Trophoblast cell (in vitro differentiated cells and primary cell): ENCODE results near the gene MPZL1.

Experiments used
- DNase-seq, 2 donors: peaks; one replicate each; pipeline ENCODE4 v3.0.0-alpha.2; 2016
- H2AFZ ChIP-seq: 2 replicates; pipeline ENCODE4 v1.6.1; 2013; ENCODE audit warnings: low read length, moderate library complexity, mild to moderate bottlenecking; ENCODE audit not compliant: insufficient read depth, poor library complexity
- H2AK5ac ChIP-seq: 2 replicates; pipeline ENCODE4 v1.6.1; 2013; ENCODE audit warnings: mild to moderate bottlenecking, low read length
- H2BK120ac ChIP-seq: 2 replicates; pipeline ENCODE4 v1.6.1; 2013; ENCODE audit warnings: low read length, mild to moderate bottlenecking, moderate library complexity; ENCODE audit not compliant: insufficient read depth, poor library complexity
- H2BK12ac ChIP-seq: 2 replicates; pipeline ENCODE4 v1.6.1; 2013; ENCODE audit warnings: mild to moderate bottlenecking, low read length, moderate library complexity
- H2BK5ac ChIP-seq: 2 replicates; pipeline ENCODE4 v1.6.1; 2013; ENCODE audit warnings: low read length, low read depth, moderate library complexity, mild to moderate bottlenecking; ENCODE audit not compliant: poor library complexity
- H3K14ac ChIP-seq: 2 replicates; pipeline ENCODE4 v1.6.1; 2013; ENCODE audit warnings: mild to moderate bottlenecking, low read length
- H3K18ac ChIP-seq: 2 replicates; pipeline ENCODE4 v1.6.1; 2013; ENCODE audit warnings: mild to moderate bottlenecking, low read length
- H3K23ac ChIP-seq: 2 replicates; pipeline ENCODE4 v1.6.1; 2013; ENCODE audit warnings: low read length
- H3K27ac ChIP-seq: 2 replicates; pipeline ENCODE4 v1.5.1; 2013; ENCODE audit warnings: low read depth, mild to moderate bottlenecking, inconsistent platforms, low read length, moderate library complexity
- H3K27me3 ChIP-seq: 2 replicates; pipeline ENCODE4 v1.6.1; 2013; ENCODE audit warnings: inconsistent platforms, mild to moderate bottlenecking, low read length, moderate library complexity; ENCODE audit not compliant: insufficient read depth
- H3K36me3 ChIP-seq, 2 experiments: 1 replicate in 1 of 2; 2 replicates in 1 of 2; pipeline ENCODE4 v1.6.1; 2013; ENCODE audit warnings: low read length in 2 of 2, mild to moderate bottlenecking in 2 of 2, moderate library complexity in 1 of 2; ENCODE audit not compliant: insufficient read depth in 2 of 2, control insufficient read depth in 1 of 2
- H3K4ac ChIP-seq: 2 replicates; pipeline ENCODE4 v1.6.1; 2013; ENCODE audit warnings: low read depth, mild to moderate bottlenecking, low read length, moderate library complexity
- H3K4me1 ChIP-seq, 2 experiments: 1 replicate in 1 of 2; 2 replicates in 1 of 2; pipeline ENCODE4 v1.6.1; 2013; ENCODE audit warnings: low read length in 2 of 2, mild to moderate bottlenecking in 2 of 2, moderate library complexity in 1 of 2; ENCODE audit not compliant: insufficient read depth in 2 of 2, control insufficient read depth in 1 of 2
- H3K4me2 ChIP-seq: 2 replicates; pipeline ENCODE4 v1.6.1; 2013; ENCODE audit warnings: inconsistent platforms, mild to moderate bottlenecking, low read length, moderate library complexity
- H3K4me3 ChIP-seq: 2 replicates; pipeline ENCODE4 v1.5.1; 2013; ENCODE audit warnings: mild to moderate bottlenecking, low read depth, low read length, inconsistent platforms
- H3K79me1 ChIP-seq: one replicate; pipeline ENCODE4 v1.6.1; 2013; ENCODE audit warnings: low read length
- H3K79me2 ChIP-seq: 2 replicates; pipeline ENCODE4 v1.6.1; 2013; ENCODE audit warnings: low read length, mild to moderate bottlenecking; ENCODE audit not compliant: control insufficient read depth, insufficient read depth, poor library complexity
- H3K9ac ChIP-seq: 2 replicates; pipeline ENCODE4 v1.6.1; 2013; ENCODE audit warnings: mild to moderate bottlenecking, low read length
- H3K9me3 ChIP-seq: 2 replicates; pipeline ENCODE4 v1.6.1; 2013; ENCODE audit warnings: low read depth, mild to moderate bottlenecking, control low read depth, inconsistent platforms, low read length; ENCODE audit not compliant: insufficient read depth
- H4K12ac ChIP-seq: 2 replicates; pipeline ENCODE4 v1.6.1; 2013; ENCODE audit warnings: low read depth, mild to moderate bottlenecking, low read length, moderate library complexity
- H4K8ac ChIP-seq: 2 replicates; pipeline ENCODE4 v1.6.1; 2013; ENCODE audit warnings: low read depth, mild to moderate bottlenecking, low read length, moderate library complexity
- H4K91ac ChIP-seq: one replicate; pipeline ENCODE4 v1.6.1; 2013; ENCODE audit warnings: low read depth, mild to moderate bottlenecking, low read length, moderate library complexity
- WGBS: extraction: QIAGEN DNeasy Blood & Tissue Kit; methylation state at CpG from one replicate; pipeline ENCODE4 v1.1.7; 2013; ENCODE audit warnings: missing lambda C conversion rate; ENCODE audit not compliant: insufficient read length, insufficient coverage; ENCODE audit errors: extremely low coverage; 5-methylcytosine and 5-hydroxymethylcytosine counted together

The MPZL1 gene

GRCh38 chr1:167833904-167834303, 112.1 kb downstream of the MPZL1 start:
- Histone ChIP-seq H3K36me3 (no peaks in the 10 kb centered on the region), H3K18ac (no peak overlapping the region), H3K4ac (no peak overlapping the region), H3K9ac (no peak overlapping the region), H3K23ac (no peak overlapping the region), H2AFZ (no peak overlapping the region), H3K79me1 (peaks cover 10% of the 10 kb centered on the region), H2BK5ac (no peak overlapping the region), H2BK12ac (peak overlapping the region; percentile 24), H4K12ac (no peak overlapping the region), H4K91ac (no peak overlapping the region), H3K4me1 (peaks cover 2 to 8% of the 10 kb centered on the region in 2 experiments), H4K8ac (no peak overlapping the region), H2AK5ac (no peak overlapping the region), H3K27me3 (no peaks in the 10 kb centered on the region), H3K9me3 (no peaks in the 10 kb centered on the region), H3K79me2 (no peaks in the 10 kb centered on the region), H2BK120ac (no peak overlapping the region), H3K4me2 (no peak overlapping the region), H3K27ac (no peak overlapping the region), H3K4me3 (no peak overlapping the region), H3K14ac (no peak overlapping the region)
- no peak for DNase-seq

- Histone ChIP-seq H3K79me1 (peaks cover 4% of the 10 kb centered on the region), H3K23ac (no peak overlapping the region), H3K4me2 (no peak overlapping the region), H3K27ac (no peak overlapping the region), H3K4me1 (peaks cover 0 to 5% of the 10 kb centered on the region in 2 experiments), H3K18ac (no peak overlapping the region), H3K4me3 (no peak overlapping the region), H3K79me2 (no peaks in the 10 kb centered on the region), H3K14ac (no peak overlapping the region), H3K36me3 (no peaks in the 10 kb centered on the region), H4K8ac (no peak overlapping the region), H4K91ac (no peak overlapping the region), H2BK120ac (no peak overlapping the region), H2BK5ac (no peak overlapping the region), H3K4ac (no peak overlapping the region), H4K12ac (no peak overlapping the region), H2AK5ac (no peak overlapping the region), H3K9me3 (no peaks in the 10 kb centered on the region), H2BK12ac (no peak overlapping the region), H2AFZ (no peak overlapping the region), H3K9ac (no peak overlapping the region), H3K27me3 (no peaks in the 10 kb centered on the region)
- peak; percentile 30 to 80 for DNase-seq
- WGBS: no CpG with 5 or more reads among the region's 4 CpGs
These were observed 114.4 kb downstream of the MPZL1 start for GRCh38 chr1:167836197-167836596.

- Histone ChIP-seq H3K4me2 (no peak overlapping the region), H3K79me1 (peaks cover 4% of the 10 kb centered on the region), H3K36me3 (no peaks in the 10 kb centered on the region), H3K4ac (no peak overlapping the region), H4K12ac (no peak overlapping the region), H2BK12ac (no peak overlapping the region), H3K9ac (no peak overlapping the region), H2AK5ac (no peak overlapping the region), H3K27ac (no peak overlapping the region), H4K91ac (no peak overlapping the region), H3K27me3 (no peaks in the 10 kb centered on the region), H3K4me3 (no peak overlapping the region), H3K9me3 (no peaks in the 10 kb centered on the region), H4K8ac (no peak overlapping the region), H2BK120ac (no peak overlapping the region), H2AFZ (no peak overlapping the region), H3K23ac (no peak overlapping the region), H3K18ac (no peak overlapping the region), H3K79me2 (no peaks in the 10 kb centered on the region), H2BK5ac (no peak overlapping the region), H3K14ac (no peak overlapping the region), H3K4me1 (peaks cover 0 to 5% of the 10 kb centered on the region in 2 experiments)
- no CpG with 5 or more reads among the region's 2 CpGs for WGBS
- DNase-seq: no peak
These were observed 115.5 kb downstream of the MPZL1 start for GRCh38 chr1:167837326-167837725.

GRCh38 chr1:167839009-167839408, 117.2 kb downstream of the MPZL1 start:
- no peak overlapping the region for H4K12ac ChIP-seq

More at GRCh38 chr1:167839009-167839408, 117.2 kb downstream of the MPZL1 start:
- Histone ChIP-seq H3K9me3 (no peaks in the 10 kb centered on the region), H3K4me2 (no peak overlapping the region), H3K27me3 (no peaks in the 10 kb centered on the region), H3K27ac (no peak overlapping the region), H2BK5ac (no peak overlapping the region), H3K14ac (no peak overlapping the region), H2AK5ac (no peak overlapping the region), H2BK12ac (no peak overlapping the region), H4K91ac (no peak overlapping the region), H3K4me3 (no peak overlapping the region), H2BK120ac (no peak overlapping the region), H3K79me2 (no peaks in the 10 kb centered on the region), H3K79me1 (peaks cover 1% of the 10 kb centered on the region), H4K8ac (no peak overlapping the region), H2AFZ (no peak overlapping the region), H3K4ac (no peak overlapping the region), H3K18ac (no peak overlapping the region), H3K4me1 (no peaks in the 10 kb centered on the region), H3K36me3 (no peaks in the 10 kb centered on the region), H3K9ac (no peak overlapping the region), H3K23ac (no peak overlapping the region)
- DNase-seq: peak in 1 of 2 donors; percentile 24
- no CpG with 5 or more reads among the region's 2 CpGs for WGBS
